ENCODE results near the gene SIVA1. TPM values are rescaled to one million over a fixed set of nuclear protein-coding genes. Genes with fewer than 3 reads are reported as not detected.

SIVA1 gene
- total RNA-seq, 1 experiment from 2014 or later, result 128 TPM

DNA sequence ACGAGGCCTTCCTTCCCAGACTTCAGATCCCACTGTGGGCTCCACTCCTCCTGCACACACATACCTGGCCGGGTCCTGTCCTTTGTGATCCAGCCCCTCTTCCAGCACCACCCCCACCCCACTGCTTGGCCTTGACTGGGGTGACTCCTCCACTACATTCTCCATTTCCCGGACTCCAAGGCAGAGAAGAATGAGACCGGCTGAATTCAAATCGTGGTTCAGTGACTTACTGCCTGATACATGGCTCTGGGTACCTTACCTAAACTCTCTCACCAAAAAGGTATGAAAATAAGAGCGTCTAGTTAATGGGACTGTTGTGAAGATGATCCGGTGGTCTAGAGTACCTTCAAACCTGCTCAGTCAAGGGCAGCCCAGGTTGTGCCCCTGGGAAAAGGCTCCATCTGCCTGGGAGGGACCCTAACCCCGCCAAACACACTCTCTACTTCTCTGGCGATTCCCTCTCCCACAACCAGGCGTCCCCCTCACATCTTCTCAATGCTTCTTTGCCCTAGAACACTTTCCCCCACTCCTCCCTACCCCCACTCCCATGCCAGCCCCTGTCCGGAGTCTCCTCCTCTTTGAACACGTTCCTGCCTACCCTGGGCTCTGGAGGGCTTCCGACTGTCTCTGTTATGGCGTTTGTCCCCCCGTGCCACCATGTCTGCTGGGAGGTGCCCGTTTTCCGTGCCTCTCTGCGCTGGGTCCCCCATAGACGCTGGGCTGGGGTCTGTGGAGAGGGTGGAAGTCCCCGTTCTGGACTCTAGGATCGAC lies 46.5 kb downstream of the SIVA1 start:
- Mint-ChIP-seq H3K4me1 (peaks cover 34% of the 10 kb centered on the region), H3K4me3 (peak overlapping the region; percentile 88), H3K27ac (peak overlapping the region; percentile 93), H3K9me3 (no peaks in the 10 kb centered on the region), H3K36me3 (no peaks in the 10 kb centered on the region), H3K27me3 (ENCODE audit: low read depth) (peaks cover 65% of the 10 kb centered on the region)
- DNase-seq (ENCODE audit: low spot score) (peak; percentile 66), ATAC-seq (peak; percentile 50)
- ChIA-PET POLR2A (no interaction called here), CTCF (interaction anchor here (1.2 to 6.2 kb wide), 3 partner anchors 26 to 31 kb away, joined by 5 to 67 read pairs (median 15); no protein-coding TSS in a partner anchor)
- TF ChIP-seq, protein P1, sequence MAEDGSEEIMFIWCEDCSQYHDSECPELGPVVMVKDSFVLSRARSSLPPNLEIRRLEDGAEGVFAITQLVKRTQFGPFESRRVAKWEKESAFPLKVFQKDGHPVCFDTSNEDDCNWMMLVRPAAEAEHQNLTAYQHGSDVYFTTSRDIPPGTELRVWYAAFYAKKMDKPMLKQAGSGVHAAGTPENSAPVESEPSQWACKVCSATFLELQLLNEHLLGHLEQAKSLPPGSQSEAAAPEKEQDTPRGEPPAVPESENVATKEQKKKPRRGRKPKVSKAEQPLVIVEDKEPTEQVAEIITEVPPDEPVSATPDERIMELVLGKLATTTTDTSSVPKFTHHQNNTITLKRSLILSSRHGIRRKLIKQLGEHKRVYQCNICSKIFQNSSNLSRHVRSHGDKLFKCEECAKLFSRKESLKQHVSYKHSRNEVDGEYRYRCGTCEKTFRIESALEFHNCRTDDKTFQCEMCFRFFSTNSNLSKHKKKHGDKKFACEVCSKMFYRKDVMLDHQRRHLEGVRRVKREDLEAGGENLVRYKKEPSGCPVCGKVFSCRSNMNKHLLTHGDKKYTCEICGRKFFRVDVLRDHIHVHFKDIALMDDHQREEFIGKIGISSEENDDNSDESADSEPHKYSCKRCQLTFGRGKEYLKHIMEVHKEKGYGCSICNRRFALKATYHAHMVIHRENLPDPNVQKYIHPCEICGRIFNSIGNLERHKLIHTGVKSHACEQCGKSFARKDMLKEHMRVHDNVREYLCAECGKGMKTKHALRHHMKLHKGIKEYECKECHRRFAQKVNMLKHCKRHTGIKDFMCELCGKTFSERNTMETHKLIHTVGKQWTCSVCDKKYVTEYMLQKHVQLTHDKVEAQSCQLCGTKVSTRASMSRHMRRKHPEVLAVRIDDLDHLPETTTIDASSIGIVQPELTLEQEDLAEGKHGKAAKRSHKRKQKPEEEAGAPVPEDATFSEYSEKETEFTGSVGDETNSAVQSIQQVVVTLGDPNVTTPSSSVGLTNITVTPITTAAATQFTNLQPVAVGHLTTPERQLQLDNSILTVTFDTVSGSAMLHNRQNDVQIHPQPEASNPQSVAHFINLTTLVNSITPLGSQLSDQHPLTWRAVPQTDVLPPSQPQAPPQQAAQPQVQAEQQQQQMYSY (CRISPR knock-in tag; IDR thresholded peaks at IDR 0.05), result peak; percentile 19; the same call in 1 of the 2 replicates
- TF ChIP-seq, protein P2, sequence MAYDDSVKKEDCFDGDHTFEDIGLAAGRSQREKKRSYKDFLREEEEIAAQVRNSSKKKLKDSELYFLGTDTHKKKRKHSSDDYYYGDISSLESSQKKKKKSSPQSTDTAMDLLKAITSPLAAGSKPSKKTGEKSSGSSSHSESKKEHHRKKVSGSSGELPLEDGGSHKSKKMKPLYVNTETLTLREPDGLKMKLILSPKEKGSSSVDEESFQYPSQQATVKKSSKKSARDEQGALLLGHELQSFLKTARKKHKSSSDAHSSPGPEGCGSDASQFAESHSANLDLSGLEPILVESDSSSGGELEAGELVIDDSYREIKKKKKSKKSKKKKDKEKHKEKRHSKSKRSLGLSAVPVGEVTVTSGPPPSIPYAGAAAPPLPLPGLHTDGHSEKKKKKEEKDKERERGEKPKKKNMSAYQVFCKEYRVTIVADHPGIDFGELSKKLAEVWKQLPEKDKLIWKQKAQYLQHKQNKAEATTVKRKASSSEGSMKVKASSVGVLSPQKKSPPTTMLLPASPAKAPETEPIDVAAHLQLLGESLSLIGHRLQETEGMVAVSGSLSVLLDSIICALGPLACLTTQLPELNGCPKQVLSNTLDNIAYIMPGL (CRISPR knock-in tag; IDR thresholded peaks at IDR 0.05), result 0 out of 2 replicates have a peak, but pooled peaks have one; percentile 17
- TF ChIP-seq SOX15 (CRISPR knock-in tag; IDR thresholded peaks at IDR 0.05), result no peak

DNA sequence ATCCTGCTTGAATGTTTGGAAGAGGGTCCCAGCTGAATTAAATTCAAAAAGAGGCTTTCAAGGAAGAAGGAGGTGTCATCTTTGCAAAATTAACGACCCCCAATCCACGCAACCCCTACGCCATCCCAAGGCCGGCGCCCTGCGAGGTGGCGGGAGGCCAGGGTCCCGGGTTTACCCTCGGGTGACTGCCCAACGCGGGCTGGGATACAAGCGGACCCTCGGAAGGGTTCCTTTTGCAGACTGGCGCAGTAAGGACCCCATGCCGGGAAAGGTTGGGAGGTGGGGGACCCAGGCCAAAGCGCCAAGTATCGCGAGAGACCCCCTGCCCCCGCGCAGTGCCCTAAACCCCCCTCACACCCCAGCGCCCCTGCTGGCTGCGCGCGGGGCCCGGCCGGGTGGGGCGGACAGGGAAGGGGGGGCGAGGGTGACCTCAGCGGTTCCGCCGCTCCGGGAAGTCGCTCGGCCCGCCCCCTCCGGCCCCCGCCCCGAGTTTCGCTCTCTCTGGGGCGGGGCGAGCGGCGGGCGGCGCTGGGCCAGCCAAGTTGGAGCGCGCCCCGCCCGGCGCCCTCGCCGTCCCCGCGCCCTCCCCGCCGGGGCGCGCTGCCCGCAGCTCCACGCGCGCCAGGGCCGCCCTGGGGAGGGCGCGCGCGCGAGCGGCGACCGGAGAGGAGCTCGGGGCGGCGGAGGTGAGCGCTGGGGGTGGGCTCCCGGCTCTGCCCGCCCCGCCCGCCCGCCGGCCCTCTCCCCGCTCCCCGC lies 47.2 kb downstream of the SIVA1 start:
- no peak for TF ChIP-seq RORB (CRISPR knock-in tag; IDR thresholded peaks at IDR 0.05)
- TF ChIP-seq ZNF423 (CRISPR knock-in tag; IDR thresholded peaks at IDR 0.05), result peak; percentile 48; the same call in 1 of the 2 replicates
- Mint-ChIP-seq H3K4me3 (peak overlapping the region; percentile 88), H3K27me3 (ENCODE audit: low read depth) (peaks cover 65% of the 10 kb centered on the region), H3K36me3 (no peaks in the 10 kb centered on the region), H3K4me1 (peaks cover 32% of the 10 kb centered on the region), H3K9me3 (no peaks in the 10 kb centered on the region), H3K27ac (peak overlapping the region; percentile 93)
- peak; percentile 70 for DNase-seq (ENCODE audit: low spot score)
- ChIA-PET POLR2A (interaction anchor here (1.1 kb wide), 1 partner anchor 47 kb away, joined by 4 read pairs; the partner anchor contains the start of gene SIVA1), CTCF (interaction anchor here (0.8 to 3.0 kb wide), 9 partner anchors 21 to 246 kb away, joined by 3 to 18 read pairs (median 5); partner anchors contain the start of gene CEP170B)
- peak; percentile 21 for ATAC-seq

DNA sequence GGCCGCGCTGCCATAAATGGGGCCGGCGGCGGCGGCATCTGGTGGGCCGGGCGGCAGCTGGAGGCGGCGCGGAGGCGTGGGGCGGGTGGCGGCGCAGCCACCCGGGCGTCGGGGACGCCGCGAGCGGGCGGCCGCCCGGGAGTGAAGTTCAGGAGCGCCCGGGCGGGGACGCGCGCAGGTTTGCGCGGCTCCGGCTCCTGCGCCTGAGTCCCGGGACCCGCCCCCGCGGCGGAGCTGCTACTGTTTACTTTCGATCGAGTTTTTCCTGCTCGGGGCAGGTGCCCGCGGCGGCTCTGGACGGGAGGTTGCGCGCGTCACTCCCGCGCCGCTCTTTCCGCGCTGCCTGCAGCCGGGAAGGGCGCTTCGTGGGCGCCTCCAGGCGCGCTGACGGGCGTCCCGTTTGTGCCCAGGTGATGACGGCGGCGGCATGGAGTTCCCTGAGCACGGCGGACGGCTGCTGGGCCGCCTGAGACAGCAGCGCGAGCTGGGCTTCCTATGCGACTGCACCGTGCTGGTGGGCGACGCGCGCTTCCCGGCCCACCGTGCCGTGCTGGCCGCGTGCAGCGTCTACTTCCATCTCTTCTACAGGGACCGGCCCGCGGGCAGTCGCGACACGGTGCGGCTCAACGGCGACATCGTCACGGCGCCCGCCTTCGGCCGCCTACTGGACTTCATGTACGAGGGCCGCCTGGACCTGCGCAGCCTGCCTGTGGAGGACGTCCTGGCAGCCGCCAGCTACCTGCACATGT lies 48.0 kb downstream of the SIVA1 start, which contains the start of gene ZBTB42:
ZBTB42 (plus strand) TSS at position 331 of the 749 bp plus-strand sequence; CDS start at position 428, 97 bp downstream.
- POLR2A ChIA-PET, result interaction anchor here (0.8 to 1.2 kb wide), 3 partner anchors 32 to 123 kb away, joined by 3 to 4 read pairs (median 3); partner anchors contain the start of gene SIVA1
- peak; percentile 6 for ATAC-seq
- DNase-seq (ENCODE audit: low spot score), result peak; percentile 58
- peak within 1 kb of the TSS; percentile 88 for H3K4me3 Mint-ChIP-seq
- H3K9me3 Mint-ChIP-seq, result no peaks in the 10 kb centered on the region
- peaks cover 31% of the 10 kb centered on the region for H3K4me1 Mint-ChIP-seq
- H3K36me3 Mint-ChIP-seq, result no peaks in the 10 kb centered on the region
- peaks cover 64% of the 10 kb centered on the region for H3K27me3 Mint-ChIP-seq (ENCODE audit: low read depth)
- peak within 1 kb of the TSS; percentile 93; the same call in 1 of the 2 replicates for H3K27ac Mint-ChIP-seq
- CTCF ChIA-PET, result interaction anchor here (0.8 to 3.0 kb wide), 10 partner anchors 20 to 245 kb away, joined by 3 to 18 read pairs (median 5); partner anchors contain the start of gene CEP170B
- TF ChIP-seq, protein P3, sequence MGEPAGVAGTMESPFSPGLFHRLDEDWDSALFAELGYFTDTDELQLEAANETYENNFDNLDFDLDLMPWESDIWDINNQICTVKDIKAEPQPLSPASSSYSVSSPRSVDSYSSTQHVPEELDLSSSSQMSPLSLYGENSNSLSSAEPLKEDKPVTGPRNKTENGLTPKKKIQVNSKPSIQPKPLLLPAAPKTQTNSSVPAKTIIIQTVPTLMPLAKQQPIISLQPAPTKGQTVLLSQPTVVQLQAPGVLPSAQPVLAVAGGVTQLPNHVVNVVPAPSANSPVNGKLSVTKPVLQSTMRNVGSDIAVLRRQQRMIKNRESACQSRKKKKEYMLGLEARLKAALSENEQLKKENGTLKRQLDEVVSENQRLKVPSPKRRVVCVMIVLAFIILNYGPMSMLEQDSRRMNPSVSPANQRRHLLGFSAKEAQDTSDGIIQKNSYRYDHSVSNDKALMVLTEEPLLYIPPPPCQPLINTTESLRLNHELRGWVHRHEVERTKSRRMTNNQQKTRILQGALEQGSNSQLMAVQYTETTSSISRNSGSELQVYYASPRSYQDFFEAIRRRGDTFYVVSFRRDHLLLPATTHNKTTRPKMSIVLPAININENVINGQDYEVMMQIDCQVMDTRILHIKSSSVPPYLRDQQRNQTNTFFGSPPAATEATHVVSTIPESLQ (CRISPR knock-in tag; IDR thresholded peaks at IDR 0.05), result no peak
- TF ChIP-seq, protein P4, sequence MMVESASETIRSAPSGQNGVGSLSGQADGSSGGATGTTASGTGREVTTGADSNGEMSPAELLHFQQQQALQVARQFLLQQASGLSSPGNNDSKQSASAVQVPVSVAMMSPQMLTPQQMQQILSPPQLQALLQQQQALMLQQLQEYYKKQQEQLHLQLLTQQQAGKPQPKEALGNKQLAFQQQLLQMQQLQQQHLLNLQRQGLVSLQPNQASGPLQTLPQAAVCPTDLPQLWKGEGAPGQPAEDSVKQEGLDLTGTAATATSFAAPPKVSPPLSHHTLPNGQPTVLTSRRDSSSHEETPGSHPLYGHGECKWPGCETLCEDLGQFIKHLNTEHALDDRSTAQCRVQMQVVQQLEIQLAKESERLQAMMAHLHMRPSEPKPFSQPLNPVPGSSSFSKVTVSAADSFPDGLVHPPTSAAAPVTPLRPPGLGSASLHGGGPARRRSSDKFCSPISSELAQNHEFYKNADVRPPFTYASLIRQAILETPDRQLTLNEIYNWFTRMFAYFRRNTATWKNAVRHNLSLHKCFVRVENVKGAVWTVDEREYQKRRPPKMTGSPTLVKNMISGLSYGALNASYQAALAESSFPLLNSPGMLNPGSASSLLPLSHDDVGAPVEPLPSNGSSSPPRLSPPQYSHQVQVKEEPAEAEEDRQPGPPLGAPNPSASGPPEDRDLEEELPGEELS (CRISPR knock-in tag; IDR thresholded peaks at IDR 0.05), result no peak
- no peak for TF ChIP-seq ZNF317 (CRISPR knock-in tag; IDR thresholded peaks at IDR 0.05; ENCODE audit: borderline replicate concordance, low read depth)
- TF ChIP-seq, protein P5, sequence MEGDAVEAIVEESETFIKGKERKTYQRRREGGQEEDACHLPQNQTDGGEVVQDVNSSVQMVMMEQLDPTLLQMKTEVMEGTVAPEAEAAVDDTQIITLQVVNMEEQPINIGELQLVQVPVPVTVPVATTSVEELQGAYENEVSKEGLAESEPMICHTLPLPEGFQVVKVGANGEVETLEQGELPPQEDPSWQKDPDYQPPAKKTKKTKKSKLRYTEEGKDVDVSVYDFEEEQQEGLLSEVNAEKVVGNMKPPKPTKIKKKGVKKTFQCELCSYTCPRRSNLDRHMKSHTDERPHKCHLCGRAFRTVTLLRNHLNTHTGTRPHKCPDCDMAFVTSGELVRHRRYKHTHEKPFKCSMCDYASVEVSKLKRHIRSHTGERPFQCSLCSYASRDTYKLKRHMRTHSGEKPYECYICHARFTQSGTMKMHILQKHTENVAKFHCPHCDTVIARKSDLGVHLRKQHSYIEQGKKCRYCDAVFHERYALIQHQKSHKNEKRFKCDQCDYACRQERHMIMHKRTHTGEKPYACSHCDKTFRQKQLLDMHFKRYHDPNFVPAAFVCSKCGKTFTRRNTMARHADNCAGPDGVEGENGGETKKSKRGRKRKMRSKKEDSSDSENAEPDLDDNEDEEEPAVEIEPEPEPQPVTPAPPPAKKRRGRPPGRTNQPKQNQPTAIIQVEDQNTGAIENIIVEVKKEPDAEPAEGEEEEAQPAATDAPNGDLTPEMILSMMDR (IDR thresholded peaks at IDR 0.05), result no peak
- no peak for TF ChIP-seq FOXP1 (CRISPR knock-in tag; IDR thresholded peaks at IDR 0.05; ENCODE audit: borderline replicate concordance)
- no peak; the same call in 1 of the 2 replicates for TF ChIP-seq ZNF138 (CRISPR knock-in tag; conservative IDR thresholded peaks at IDR 0.05)
- no peak for TF ChIP-seq SMAD3 (CRISPR knock-in tag; IDR thresholded peaks at IDR 0.05; ENCODE audit: borderline replicate concordance)
